WI38 (cell line): ENCODE results near the gene PLB1.

Experiments used
- H3K4me3 ChIP-seq: 2 replicates; pipeline ENCODE4 v1.5.1; 2011; ENCODE audit warnings: low read depth, mild to moderate bottlenecking, control low read depth, low read length
- TF ChIP-seq, protein P1 (sequence below): IDR thresholded peaks from 2 replicates; pipeline ENCODE4 v1.5.1; 2012; ENCODE audit warnings: low read depth, mild to moderate bottlenecking, control low read depth, low read length

Gene PLB1

DNA sequence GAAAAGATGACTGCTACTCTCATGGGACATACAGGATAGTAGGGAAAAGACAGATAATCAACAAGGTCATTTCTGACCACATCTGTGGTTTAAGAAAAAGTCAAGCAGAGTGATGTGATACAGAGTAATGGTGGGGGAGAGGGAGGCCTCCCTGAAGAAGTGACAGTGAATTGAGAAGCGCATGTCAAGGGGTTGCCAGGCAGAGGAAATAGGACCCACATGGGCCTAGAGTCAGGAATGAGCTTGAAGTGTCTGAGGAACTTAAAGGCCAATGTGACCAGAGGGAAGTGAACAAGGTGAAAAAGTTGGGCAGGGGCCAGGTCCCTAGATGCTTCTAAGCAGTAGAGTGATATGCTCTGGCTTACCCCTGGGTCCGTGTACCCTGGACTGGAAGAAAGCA is 142.2 kb downstream of the PLB1 start:
- H3K4me3 ChIP-seq, result no peak overlapping the region
- TF ChIP-seq, protein P1, sequence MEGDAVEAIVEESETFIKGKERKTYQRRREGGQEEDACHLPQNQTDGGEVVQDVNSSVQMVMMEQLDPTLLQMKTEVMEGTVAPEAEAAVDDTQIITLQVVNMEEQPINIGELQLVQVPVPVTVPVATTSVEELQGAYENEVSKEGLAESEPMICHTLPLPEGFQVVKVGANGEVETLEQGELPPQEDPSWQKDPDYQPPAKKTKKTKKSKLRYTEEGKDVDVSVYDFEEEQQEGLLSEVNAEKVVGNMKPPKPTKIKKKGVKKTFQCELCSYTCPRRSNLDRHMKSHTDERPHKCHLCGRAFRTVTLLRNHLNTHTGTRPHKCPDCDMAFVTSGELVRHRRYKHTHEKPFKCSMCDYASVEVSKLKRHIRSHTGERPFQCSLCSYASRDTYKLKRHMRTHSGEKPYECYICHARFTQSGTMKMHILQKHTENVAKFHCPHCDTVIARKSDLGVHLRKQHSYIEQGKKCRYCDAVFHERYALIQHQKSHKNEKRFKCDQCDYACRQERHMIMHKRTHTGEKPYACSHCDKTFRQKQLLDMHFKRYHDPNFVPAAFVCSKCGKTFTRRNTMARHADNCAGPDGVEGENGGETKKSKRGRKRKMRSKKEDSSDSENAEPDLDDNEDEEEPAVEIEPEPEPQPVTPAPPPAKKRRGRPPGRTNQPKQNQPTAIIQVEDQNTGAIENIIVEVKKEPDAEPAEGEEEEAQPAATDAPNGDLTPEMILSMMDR, result no peak

DNA sequence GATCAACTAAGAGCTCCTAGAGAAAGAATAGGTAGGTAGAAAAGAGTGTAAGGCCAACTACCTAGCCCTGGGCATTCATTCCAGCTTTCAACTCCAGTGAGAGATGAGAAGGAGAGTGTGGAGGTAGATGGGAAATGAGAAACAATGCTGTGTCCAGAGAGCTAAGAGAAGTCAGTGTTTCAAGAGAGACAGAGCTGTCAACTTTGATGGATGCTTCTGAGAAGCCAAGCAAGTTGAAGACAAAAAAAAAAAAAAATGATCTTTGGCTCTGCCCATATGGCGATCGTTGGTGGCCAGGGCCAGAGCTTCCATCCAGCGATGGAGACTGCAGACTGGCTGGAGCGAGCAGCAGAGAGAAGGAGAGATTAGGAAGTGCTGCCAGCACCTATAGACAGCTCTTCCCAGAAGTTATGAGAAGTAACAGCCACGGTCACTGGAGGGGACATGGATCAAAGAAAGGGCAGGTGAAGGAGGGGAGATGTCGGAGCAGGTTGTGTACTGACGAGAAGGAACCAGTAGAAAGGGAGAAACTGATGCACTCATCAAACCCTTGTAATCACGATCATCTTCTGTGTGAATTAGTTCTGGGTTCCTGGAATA is 143.3 kb downstream of the PLB1 start:
- TF ChIP-seq, protein P1, result no peak
- H3K4me3 ChIP-seq, result no peak overlapping the region

DNA sequence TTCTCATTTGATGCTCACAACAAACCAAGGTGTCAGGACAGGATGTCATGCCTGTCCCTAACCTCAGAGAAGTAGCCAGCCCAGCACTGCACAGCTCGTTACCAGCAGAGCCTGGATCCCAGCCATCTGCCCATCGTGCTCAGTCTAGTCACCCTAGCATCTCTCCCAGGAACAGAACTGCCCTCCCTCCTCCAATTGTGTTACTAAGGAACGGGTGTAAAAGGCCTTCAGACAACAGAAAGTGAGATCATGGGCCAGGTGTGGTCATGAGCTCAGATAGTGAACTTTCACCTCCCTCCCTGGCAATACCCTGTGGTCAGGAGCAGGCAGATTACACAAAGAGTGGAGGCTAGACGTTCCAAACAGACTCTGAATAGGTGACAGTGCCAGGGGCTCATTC is 144.0 kb downstream of the PLB1 start:
- TF ChIP-seq, protein P1, result no peak
- no peak overlapping the region for H3K4me3 ChIP-seq

DNA sequence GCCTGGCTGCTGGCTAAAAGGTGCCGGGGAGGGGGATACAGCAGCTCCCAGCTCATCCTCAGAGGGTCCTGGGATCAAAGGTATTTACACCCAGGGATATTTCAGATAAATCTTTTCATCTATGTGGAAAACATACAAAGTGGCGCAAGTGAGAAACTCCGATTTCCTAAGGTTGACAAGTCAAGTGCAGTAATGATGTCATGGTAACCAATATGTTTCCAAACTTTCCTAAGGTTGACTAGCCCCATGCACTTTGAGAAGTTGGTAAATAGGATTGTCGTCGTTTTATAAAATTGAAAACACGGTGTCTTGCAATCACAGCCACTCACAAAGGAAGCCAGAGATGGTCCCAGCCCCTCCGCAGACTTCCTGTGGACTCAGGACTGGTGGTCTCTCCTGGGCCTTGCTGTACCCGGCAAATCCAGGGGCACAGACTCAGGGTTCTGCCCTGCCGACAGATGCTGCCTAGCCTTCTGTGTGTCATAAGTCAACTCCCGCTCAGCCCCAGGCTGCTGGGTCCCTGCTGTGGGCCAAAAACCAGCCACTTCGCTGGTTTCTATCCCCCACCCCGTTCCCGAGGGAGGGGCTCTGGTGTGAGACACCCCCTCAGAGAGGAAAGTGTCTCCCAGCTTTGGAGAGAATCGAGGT is 144.5 kb downstream of the PLB1 start:
- H3K4me3 ChIP-seq, result no peak overlapping the region
- TF ChIP-seq, protein P1, result no peak

DNA sequence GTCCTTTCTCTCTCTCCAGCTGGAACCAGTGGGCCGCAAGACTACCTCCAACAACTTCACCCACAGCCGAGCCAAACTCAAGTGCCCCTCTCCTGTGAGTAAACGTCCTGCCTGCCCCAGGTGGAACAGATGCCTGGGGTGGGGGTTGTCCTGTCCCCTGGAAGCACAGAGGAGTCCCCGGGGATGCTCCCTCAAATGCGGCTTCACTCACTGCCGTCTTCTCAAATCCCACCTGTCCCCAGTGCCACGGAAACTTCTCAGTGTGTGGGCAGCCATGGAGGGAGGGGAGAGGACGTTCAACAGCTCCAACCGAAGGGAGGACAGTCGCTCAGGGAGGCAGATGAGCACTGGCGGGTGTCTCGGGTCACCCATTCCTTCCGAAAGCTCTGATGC is 145.0 kb downstream of the PLB1 start:
- H3K4me3 ChIP-seq, result no peak overlapping the region
- TF ChIP-seq, protein P1, result no peak

DNA sequence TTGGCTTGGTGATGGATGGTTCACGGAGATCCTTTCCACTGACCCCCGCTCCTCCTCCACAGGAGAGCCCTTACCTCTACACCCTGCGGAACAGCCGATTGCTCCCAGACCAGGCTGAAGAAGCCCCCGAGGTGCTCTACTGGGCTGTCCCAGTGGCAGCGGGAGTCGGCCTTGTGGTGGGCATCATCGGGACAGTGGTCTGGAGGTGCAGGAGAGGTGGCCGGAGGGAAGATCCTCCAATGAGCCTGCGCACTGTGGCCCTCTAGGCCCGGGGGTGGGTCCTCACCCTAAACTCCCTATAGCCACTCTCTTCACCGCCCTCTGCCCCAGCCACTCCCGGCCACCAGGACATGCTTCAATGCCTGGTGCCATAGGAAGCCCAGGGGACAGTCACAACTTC is 146.9 kb downstream of the PLB1 start:
- TF ChIP-seq, protein P1, result no peak
- no peak overlapping the region for H3K4me3 ChIP-seq

DNA sequence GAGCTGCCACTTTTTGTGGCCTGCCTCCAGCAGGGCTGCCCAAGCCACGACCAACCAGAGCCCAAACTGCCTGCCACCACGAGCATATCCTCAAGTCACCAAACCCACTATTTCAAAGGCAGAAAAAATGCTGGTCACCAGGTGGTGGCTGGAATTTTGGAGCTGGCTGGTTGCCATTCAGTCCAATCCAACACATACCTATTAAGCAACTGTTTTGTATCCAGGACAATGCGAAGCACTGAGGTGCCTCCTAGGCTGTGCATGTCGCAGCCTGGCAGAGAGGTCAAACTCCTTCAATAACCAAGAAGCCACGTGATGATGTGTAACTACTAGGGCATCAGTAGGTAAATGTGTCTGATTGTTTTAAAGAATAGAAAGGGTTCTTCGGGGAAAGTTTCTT is 147.5 kb downstream of the PLB1 start:
- no peak overlapping the region for H3K4me3 ChIP-seq
- TF ChIP-seq, protein P1, result no peak
